Kidney glomerular epithelial cell (primary cell): ENCODE results near the gene ANKIB1.
A peak's percentile ranks its signal among the peaks of the same experiment; 100 is the strongest.
"Not testable (repeated sequence)": the region's sequence is repeated elsewhere in the genome, so short reads cannot be mapped to it uniquely, and the experiment has no call there.

Experiments used
- DNase-seq: peaks from one replicate; lab custom pipeline; 2025; lab: John Stamatoyannopoulos, UW

The ANKIB1 gene

DNA sequence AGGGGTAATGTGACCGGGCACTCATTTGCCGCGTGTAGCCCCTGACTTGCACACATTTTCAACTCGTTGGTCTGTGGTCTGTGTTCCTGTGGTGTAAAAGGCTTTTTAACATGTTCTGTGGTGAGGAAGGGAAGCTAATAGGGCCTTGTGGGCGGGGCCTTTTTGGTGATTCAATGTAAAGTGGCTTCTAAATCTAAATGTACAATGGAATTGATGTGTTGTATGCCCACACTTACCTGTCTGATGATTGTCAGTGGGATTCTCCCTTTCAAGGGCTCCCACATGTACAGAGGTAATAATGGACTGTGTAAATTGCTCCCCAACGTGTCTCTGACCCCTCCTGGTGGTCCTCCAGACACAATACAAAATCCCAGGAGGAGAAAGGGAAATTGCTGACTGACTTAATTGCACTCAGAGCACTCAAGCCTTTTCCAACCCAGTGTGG, 158.4 kb downstream of the ANKIB1 start:
- no peak for DNase-seq

- no peak for DNase-seq
These were observed 163.6 kb downstream of the ANKIB1 start for GRCh38 chr7:92409357-92409756.

- not testable (repeated sequence) for DNase-seq
These were observed 164.4 kb downstream of the ANKIB1 start for GRCh38 chr7:92410162-92410561.

- no peak for DNase-seq
These were observed 167.0 kb downstream of the ANKIB1 start for GRCh38 chr7:92412745-92413144.

GRCh38 chr7:92413550-92413949, 167.8 kb downstream of the ANKIB1 start:
- DNase-seq = no peak

GRCh38 chr7:92415225-92415624, 169.5 kb downstream of the ANKIB1 start:
- no peak for DNase-seq

DNA sequence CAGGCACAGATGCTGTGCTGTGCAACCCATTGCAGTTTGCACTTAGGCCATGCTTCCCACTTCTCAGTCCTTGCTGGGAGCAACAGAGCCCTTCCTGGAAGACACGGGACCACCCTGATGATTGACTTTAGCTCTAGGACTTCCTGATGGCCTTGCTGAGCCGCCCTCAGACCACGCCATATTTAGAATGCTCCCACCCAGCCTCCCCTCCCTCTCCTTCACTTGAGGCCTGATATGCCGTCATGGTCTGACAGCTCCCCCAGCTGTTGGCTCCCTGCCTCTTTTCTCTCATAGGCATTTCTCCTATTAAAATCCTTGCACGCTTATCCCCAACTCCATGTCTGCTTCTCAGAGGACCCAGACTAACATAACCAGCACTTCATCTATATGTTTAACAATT, 172.1 kb downstream of the ANKIB1 start:
- no peak for DNase-seq

GRCh38 chr7:92421676-92422435, 176.1 kb downstream of the ANKIB1 start:
- no peak for DNase-seq

DNA sequence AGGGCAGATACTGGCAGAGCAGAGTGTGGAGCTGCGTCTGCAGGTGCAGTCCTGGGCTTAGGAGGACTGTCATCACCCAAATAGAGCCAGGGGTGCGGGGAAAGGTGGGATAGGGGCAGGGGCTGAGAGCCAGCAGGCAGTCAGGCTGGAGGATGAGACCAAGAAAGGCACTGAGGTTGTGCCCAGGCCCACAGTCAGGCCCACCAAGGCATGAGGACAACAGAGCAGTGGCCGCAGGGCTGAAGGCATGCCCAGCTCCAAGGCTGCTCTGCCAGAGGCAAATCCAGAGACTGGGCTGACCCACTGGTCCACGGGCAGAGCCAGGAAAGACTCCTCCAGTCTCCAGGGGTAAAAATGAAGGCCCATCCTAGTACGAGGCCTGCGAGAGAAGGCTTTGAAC, 177.2 kb downstream of the ANKIB1 start:
- DNase-seq = no peak

- no peak for DNase-seq
These were observed 177.9 kb downstream of the ANKIB1 start for GRCh38 chr7:92423710-92424131.

- DNase-seq = no peak
These were observed 179.7 kb downstream of the ANKIB1 start for GRCh38 chr7:92425311-92425947.

DNA sequence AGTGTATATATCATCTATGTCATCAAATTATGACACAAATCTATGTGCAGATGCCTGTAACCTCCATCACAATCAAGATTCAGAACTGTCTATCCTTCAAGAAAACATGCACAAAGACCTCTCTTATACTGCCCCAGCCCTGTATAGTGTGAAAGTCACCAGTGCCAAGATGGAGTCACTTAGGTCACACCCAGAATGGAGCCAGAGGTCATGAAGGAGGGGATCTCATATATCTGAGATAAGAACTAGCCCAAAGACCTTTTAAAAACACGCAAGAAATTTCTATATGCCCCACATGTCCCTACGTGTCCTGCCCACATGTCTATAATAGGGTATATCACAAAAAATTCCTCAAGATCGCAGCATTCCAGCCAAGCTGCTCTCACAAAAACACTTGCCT, 181.4 kb downstream of the ANKIB1 start:
- DNase-seq = no peak

GRCh38 chr7:92432299-92432946, 186.6 kb downstream of the ANKIB1 start:
- no peak for DNase-seq

DNA sequence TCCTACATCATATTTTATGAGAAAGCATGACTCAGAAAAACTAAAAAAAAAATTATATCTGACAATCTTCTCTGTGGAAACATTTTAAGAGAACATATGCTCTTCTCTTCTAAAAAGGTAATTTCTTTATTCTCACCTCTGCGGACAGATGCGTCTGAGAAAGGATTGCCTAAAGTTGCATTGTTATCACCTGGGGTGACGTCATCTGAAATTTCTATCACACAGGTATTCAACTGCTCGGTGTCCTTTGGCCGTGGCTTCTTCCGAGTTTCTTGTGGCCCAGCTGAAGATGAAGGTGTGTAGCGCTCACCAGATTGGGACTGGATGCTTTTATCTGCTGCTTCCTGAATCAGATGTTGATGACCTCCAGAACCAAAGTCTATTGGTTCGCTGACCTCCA, 187.2 kb downstream of the ANKIB1 start:
- no peak for DNase-seq

GRCh38 chr7:92435542-92435941, 189.8 kb downstream of the ANKIB1 start:
- DNase-seq = no peak

DNA sequence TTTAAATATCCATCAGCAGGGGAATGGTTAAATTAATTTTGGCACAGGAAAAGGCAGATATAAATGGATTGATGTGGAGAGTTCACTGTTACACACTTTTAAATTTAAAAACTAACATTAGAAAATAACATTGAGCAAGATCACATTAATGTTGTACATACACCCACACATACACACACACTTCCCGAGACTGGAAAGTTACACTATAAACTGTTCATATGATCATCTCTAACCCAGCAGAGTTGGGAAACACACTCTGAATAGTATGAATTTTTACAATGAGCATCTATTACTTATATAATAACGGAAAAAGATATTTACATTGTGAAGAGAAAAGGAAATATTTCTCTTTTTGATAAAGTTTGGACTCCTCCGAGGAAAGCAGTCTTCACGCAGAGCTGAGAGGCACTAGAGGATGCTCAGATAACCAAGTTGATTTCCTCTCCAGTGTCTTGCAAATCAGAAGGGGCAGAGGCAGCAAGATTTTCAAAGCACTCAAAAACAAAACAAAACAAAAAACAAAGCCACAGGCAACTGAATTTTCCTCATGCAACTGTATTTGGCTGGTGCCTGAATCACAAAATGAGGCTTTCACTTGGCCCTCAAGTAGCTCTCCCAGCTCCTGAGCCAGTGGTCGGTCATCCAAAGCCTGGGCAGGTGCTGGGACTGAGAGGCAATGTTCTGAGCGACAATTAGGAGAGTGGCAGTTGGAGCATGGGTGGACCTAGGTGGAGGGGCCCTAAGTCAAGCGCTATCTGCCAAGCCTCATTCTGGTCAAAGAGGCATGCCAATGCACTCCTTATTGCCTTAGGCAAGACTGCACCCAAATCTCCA, 191.1 kb downstream of the ANKIB1 start:
- DNase-seq = no peak

DNA sequence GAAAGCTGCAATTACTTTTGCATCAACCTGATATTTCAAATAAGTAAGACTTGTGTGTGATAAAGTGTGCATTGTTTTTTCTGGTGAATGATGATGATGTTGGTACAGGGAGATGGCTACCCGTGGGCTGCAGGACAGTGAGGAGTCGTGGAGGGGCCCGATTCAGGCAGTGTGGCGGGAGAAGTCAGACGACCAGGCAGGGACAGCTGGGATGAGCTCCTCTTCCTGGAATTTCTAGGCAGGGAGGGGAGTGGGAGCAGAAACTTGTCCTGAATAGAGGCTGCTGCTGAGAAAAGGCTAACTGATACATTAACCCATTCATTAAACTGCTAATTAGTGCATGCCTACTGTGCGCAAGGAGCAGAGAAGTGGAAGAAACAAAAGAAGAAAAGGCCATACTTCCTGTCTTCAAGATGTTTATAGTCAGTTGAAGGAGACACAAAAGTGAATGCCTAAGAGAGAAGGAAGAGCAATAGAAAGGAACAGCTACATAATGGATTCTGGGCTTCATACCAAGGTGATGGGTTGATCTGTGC, 192.2 kb downstream of the ANKIB1 start:
- no peak for DNase-seq

GRCh38 chr7:92442720-92443119, 196.9 kb downstream of the ANKIB1 start:
- DNase-seq = not testable (repeated sequence)

GRCh38 chr7:92446869-92447344, 201.1 kb downstream of the ANKIB1 start:
- DNase-seq = no peak

GRCh38 chr7:92447345-92448204, 201.8 kb downstream of the ANKIB1 start, which contains the start of gene GATAD1:
Gene GATAD1, plus strand, starts transcription at chr7:92447482. Its CDS starts 248 bp downstream, at chr7:92447730.
- DNase-seq = peak; percentile 87
